ENCODE data around the gene SOWAHD.

DNA sequence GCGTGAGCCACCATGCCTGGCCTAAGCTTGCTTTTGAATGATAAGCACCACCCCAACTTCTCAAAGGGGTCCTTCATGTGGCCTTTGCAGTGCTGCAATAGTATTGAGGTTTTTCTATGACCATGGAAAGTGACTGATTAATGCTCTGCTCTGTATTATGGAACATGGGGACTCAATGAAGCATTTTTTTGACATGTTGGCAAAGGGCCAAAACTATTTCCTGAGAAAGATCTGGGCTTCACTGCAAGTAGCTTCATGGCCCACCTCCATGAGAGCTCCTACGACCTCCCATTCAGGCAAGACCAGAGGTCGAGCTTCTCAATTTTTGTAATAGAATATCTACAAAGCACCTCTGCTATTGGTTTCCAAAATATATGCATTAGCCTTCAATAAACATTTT, 48.8 kb upstream of the SOWAHD start:
- no peak for TF ChIP-seq POLR2A (IDR thresholded peaks at IDR 0.05)
- TF ChIP-seq, protein P1, sequence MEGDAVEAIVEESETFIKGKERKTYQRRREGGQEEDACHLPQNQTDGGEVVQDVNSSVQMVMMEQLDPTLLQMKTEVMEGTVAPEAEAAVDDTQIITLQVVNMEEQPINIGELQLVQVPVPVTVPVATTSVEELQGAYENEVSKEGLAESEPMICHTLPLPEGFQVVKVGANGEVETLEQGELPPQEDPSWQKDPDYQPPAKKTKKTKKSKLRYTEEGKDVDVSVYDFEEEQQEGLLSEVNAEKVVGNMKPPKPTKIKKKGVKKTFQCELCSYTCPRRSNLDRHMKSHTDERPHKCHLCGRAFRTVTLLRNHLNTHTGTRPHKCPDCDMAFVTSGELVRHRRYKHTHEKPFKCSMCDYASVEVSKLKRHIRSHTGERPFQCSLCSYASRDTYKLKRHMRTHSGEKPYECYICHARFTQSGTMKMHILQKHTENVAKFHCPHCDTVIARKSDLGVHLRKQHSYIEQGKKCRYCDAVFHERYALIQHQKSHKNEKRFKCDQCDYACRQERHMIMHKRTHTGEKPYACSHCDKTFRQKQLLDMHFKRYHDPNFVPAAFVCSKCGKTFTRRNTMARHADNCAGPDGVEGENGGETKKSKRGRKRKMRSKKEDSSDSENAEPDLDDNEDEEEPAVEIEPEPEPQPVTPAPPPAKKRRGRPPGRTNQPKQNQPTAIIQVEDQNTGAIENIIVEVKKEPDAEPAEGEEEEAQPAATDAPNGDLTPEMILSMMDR (IDR thresholded peaks at IDR 0.05) = no peak
- TF ChIP-seq POLR2AphosphoS5 (IDR thresholded peaks at IDR 0.05) = no peak
- TF ChIP-seq EP300 (IDR thresholded peaks at IDR 0.05) = no peak
